ENCODE measurements around the gene QPCTL.

The QPCTL gene

DNA sequence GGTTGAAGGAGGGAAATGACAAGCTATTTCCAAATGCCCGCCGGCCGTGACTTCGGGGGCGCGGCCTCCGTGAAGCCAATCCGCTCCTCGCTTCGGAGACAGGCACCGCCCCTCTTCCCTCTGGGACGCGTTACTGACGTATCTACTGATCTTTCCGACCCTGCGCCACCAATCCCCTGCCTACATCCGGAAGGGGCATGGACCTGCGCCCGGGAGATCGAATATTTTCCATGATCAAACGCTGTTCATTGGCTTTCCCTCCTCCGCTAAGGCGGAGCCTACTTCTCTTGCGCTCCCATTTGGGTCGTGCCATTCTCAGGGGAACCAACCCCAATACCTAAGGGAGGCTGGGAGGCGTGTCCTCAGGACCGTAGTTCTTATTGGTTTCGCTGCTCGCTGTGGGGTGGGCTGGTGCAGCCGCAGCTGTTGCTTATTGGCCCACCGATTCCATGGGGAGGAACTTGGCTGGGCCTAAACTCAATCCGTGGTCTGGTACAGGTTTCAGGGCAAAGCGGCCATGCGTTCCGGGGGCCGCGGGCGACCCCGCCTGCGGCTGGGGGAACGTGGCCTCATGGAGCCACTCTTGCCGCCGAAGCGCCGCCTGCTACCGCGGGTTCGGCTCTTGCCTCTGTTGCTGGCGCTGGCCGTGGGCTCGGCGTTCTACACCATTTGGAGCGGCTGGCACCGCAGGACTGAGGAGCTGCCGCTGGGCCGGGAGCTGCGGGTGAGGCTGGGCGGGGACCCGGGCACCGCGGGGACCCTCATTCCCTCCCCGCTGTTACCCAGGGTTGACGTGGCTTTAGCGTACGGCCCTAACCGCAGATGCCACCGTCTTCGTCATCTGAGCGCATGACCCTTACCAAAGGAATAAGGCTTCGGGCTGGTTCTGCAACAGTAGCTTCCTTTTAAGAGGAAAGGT, at the start of gene QPCTL:
QPCTL (plus strand) TSS at position 480 of the 919 bp plus-strand sequence; CDS start at position 518, 38 bp downstream.
- DNase-seq = peak; percentile 99

- peak; percentile 84 to 87 for DNase-seq
These were observed 49.2 kb upstream of the QPCTL start for GRCh38 chr19:45643024-45643926.

DNA sequence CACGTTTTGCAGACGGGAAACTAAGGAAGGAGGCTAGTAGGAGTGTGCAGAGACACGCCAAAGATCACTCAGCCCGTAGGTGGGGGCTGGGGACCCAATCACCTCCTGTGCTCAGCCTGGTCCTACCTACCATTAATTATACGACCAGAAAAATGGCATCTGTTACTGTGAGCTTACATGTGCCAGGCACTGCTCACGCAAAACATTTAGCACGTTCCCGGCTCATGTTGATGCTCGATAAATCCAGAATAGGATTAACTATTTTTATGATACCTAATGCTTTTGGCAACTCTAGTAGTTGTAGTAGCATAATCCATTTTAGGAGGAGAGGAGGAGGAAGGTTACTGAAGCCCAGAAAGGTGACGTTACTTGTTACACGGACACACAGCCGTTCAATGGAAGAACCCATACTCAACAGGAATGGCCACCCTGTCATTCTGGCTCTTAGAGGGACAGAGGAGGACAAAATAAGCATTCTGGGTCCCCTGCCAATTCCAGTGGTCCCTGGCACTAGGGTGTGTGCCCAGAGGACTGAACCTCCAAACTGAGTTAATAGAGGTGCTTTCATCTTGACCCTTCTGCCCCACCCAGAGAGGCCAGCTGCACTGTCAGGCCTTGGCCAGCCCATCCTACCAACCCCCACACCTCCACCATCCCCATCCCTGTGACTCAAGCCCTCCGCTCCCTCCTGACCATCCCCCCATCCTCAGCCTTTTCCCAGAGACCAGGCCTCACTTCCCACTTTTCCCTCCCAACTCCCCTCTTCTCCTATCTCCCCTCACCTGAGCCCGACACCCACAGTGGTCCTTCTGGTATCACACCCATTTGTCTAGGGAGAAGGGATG, 48.3 kb upstream of the QPCTL start:
- no peak for DNase-seq

GRCh38 chr19:45645068-45645630, 47.3 kb upstream of the QPCTL start:
- no peak for DNase-seq

DNA sequence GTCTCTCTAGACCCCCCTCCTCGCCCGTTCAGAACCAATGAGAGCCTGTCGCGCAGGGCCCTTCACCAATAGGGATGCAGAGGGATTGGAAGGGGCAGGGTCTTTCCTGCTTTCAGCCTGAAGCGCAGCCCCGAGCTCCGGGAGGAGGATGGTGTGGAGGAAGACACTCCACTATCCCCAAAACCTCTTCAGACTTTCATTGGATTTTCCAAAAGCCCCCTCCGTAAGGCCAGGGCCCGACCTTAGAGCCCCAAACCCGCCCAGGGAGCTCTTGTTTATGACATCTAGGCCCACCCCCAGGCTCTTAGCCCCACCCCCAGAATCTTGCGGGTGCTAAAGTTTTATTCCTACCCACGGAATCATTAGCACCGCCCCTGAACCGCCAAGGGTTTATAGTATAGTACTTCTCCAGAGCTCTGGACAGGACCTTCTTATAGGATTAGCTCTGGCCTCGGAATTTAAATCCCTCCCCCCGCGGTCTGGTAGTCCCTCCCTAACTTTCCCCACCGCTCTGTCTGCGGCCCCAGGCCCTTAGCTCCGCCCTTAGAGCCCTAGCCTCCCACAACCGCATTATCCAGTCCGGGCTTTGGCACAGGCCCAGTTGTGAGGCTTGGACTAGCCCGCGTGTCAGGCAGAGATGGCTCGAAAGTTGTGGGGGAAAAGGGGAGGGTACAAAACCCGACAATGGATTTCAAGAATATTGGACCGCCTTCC, 46.7 kb upstream of the QPCTL start:
- DNase-seq = peak; percentile 89 to 90

- DNase-seq = no peak
These were observed 46.1 kb upstream of the QPCTL start for GRCh38 chr19:45646345-45646698.

DNA sequence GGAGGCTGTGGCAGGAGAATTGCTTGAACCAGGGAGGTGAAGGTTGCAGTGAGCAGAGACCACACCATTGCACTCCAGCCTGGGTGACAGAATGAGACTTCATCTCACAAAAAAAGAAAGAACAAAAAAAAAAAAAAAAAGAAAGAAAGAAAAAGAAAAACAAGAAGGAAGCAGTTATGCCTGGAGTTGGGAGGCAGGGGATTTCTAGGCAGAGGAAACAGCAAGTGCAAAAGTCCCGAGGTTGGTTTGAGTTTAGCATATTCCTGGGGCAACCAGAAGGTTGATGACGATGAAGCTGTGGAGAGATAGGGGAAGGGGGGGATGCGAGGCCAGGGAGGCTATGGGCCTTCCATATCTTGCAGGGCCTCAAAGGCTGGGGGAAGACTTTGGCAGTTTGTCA, 41.7 kb upstream of the QPCTL start:
- DNase-seq = no peak

- no peak for DNase-seq
These were observed 38.8 kb upstream of the QPCTL start for GRCh38 chr19:45653634-45654033.

DNA sequence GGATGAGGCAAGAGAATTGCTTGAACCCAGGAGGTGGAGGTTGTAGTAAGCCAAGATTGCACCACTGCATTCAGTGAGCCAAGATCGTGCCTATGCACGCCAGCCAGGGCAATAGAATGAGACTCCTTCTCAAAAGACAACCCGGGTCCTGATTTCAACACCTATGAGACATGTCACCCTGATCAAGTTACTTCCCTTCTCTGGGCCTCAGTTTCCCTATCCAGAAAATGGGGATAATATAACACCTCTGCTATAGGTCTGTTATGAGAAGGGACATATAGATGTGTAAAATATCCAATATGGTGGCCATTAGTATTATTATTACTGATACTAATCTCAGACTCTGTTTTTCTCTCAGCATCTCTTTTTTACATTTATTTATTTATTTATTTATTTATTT, 37.4 kb upstream of the QPCTL start:
- no peak for DNase-seq

DNA sequence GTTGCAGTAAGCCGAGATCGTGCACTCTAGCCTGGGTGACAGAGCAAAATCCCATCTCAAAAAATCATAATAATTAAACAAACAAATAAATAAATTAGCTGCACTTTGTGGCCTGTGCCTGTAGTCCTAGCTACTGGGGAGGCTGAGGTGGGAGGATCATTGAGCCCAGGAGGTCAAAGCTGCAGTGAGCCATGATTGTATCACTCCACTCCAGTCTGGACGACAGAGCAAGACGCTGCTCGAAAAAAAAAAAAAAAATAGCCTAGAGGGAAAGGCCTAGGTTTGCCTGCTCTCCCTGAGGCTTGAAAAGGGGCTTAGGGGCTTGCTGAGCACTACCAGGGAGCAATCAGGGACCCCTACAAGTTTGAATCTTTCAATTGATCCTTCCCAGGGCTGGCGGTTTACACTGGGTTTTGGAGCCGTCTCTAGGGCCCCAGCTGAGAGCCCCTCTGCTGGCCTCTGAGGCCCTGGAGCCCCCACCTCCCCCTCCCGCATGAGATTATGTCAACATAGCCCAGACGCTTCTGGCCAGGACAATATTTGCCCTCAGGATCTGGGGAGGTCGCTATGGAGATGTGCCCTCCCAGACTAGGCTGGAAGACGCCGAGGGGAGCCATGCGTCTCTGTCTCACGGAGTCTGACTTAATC, 34.8 kb upstream of the QPCTL start:
- peak; percentile 41 to 48 for DNase-seq

- no peak for DNase-seq
These were observed 33.3 kb upstream of the QPCTL start for GRCh38 chr19:45659096-45659729.

GRCh38 chr19:45660636-45661035, 31.8 kb upstream of the QPCTL start:
- DNase-seq = no peak

- no peak for DNase-seq
These were observed 28.7 kb upstream of the QPCTL start for GRCh38 chr19:45663800-45664199.

- no peak for DNase-seq
These were observed 27.9 kb upstream of the QPCTL start for GRCh38 chr19:45664575-45664974.

DNA sequence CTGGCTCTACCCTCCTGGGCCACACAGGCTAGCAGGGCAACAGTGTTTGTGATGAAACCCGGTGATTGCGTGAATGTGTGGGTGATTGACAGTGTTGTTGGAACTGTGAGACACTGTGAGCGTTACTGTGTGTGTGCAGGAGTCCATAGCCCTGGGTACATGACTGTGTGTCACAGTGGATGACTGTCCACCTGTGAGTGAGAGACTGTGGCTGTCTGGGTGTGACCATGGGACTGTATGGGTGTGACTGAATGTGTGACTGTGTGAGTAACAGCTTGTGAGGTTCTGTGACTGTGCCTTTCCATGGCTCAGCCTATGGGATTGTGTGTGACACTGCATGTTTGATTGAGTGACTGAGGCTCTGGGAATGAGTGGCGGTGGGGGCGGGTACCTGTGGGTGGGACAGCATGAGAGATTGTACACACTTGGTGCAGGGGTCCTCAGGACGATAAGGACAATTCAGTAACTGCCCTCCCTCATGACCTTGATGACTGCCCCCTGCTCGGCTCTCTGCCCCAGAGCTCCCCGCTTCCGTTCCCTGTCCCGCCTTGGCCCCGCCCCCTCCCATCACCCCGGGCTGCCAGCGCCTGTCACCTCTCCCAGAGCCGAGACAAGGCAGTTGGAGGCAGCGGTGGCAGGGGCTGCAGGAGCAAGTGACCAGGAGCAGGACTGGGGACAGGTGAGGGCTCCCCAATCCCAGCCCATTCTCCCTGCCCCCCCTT, 24.7 kb upstream of the QPCTL start, which contains the start of gene GIPR:
GIPR (plus strand) TSS at position 602 of the 722 bp plus-strand sequence. CDS start 1,300 bp downstream, outside the sequence.
- DNase-seq = peak in 1 of 2 experiments; percentile 32

- DNase-seq = no peak
These were observed 24.1 kb upstream of the QPCTL start for GRCh38 chr19:45668342-45668871.

GRCh38 chr19:45670670-45671453, 21.6 kb upstream of the QPCTL start:
- peak; percentile 48 to 71 for DNase-seq

DNA sequence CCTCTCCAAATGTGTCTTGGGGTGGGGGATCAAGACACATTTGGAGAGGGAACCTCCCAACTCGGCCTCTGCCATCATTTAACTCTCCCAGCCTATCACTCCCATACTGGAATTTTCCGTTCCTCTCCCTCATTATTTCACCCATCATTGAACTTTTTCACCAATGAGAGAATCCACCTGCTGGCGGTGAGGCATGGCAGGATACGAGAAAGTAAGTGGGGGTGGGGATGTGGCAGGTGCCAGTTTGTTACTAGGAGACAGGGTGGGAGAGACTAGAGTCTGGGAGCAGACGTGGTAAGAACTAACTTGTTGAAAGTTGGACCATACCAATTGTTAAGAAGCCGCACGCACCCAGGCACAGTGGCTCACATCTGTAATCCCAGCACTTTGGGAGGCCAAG, 17.5 kb upstream of the QPCTL start:
- DNase-seq = no peak

GRCh38 chr19:45676851-45677263, 15.6 kb upstream of the QPCTL start:
- no peak for DNase-seq
